ENCODE measurements around the gene LRRC63. TPM values are rescaled to one million over a fixed set of nuclear protein-coding genes. Genes with fewer than 3 reads are reported as not detected.

The LRRC63 gene
- total and polyA plus RNA-seq, 2 donors = 0.46 to 1.2 TPM

- Histone ChIP-seq H3K27me3 (ENCODE audit: control insufficient read depth in 2 of 2, insufficient read depth in 1 of 2, low read length in 1 of 2) (no peaks in the 10 kb centered on the region), H3K4me3 (ENCODE audit: low read length in 2 of 2) (no peak overlapping the region), H3K36me3 (ENCODE audit: control insufficient read depth in 2 of 2, insufficient read depth in 2 of 2, low read length in 1 of 2) (no peaks in the 10 kb centered on the region), H3K27ac (ENCODE audit: low read depth in 1 of 2, low read length in 1 of 2) (peak overlapping the region in 1 of 2 donors; percentile 83), H3K9me3 (ENCODE audit: control insufficient read depth in 2 of 2, insufficient read depth in 1 of 2, low read length in 1 of 2) (peaks cover 0 to 8% of the 10 kb centered on the region in 2 donors), H3K4me1 (ENCODE audit: control insufficient read depth in 2 of 2, insufficient read depth in 2 of 2, low read length in 2 of 2) (peaks cover 6 to 9% of the 10 kb centered on the region in 2 donors)
- no peak for DNase-seq (ENCODE audit: low read depth in 6 of 9, low spot score in 9 of 9)
- 98% methylated on average over 3 of the region's 3 CpGs for WGBS
Observed at GRCh38 chr13:46304546-46304945, 92.8 kb downstream of the LRRC63 start.

- 94% methylated on average over 1 of the region's 1 CpG for WGBS
- Histone ChIP-seq H3K36me3 (ENCODE audit: control insufficient read depth in 2 of 2, insufficient read depth in 2 of 2, low read length in 1 of 2) (no peaks in the 10 kb centered on the region), H3K9me3 (ENCODE audit: control insufficient read depth in 2 of 2, insufficient read depth in 1 of 2, low read length in 1 of 2) (peaks cover 0 to 3% of the 10 kb centered on the region in 2 donors), H3K4me3 (ENCODE audit: low read length in 2 of 2) (no peak overlapping the region), H3K27ac (ENCODE audit: low read depth in 1 of 2, low read length in 1 of 2) (no peak overlapping the region), H3K4me1 (ENCODE audit: control insufficient read depth in 2 of 2, insufficient read depth in 2 of 2, low read length in 2 of 2) (peaks cover 6 to 9% of the 10 kb centered on the region in 2 donors), H3K27me3 (ENCODE audit: control insufficient read depth in 2 of 2, insufficient read depth in 1 of 2, low read length in 1 of 2) (no peaks in the 10 kb centered on the region)
- no peak for DNase-seq (ENCODE audit: low read depth in 6 of 9, low spot score in 9 of 9)
Observed at GRCh38 chr13:46307554-46307953, 95.8 kb downstream of the LRRC63 start.

GRCh38 chr13:46310066-46310465, 98.3 kb downstream of the LRRC63 start:
- Histone ChIP-seq H3K27ac (ENCODE audit: low read depth in 1 of 2, low read length in 1 of 2) (no peak overlapping the region), H3K36me3 (ENCODE audit: control insufficient read depth in 2 of 2, insufficient read depth in 2 of 2, low read length in 1 of 2) (no peaks in the 10 kb centered on the region), H3K27me3 (ENCODE audit: control insufficient read depth in 2 of 2, insufficient read depth in 1 of 2, low read length in 1 of 2) (no peaks in the 10 kb centered on the region), H3K4me3 (ENCODE audit: low read length in 2 of 2) (no peak overlapping the region), H3K9me3 (ENCODE audit: control insufficient read depth in 2 of 2, insufficient read depth in 1 of 2, low read length in 1 of 2) (peaks cover 0 to 3% of the 10 kb centered on the region in 2 donors), H3K4me1 (ENCODE audit: control insufficient read depth in 2 of 2, insufficient read depth in 2 of 2, low read length in 2 of 2) (peaks cover 0 to 2% of the 10 kb centered on the region in 2 donors)
- WGBS = 97% methylated on average over 1 of the region's 1 CpG
- DNase-seq (ENCODE audit: low read depth in 6 of 9, low spot score in 9 of 9) = no peak

GRCh38 chr13:46311217-46311616, 99.5 kb downstream of the LRRC63 start:
- Histone ChIP-seq H3K27me3 (ENCODE audit: control insufficient read depth in 2 of 2, insufficient read depth in 1 of 2, low read length in 1 of 2) (no peaks in the 10 kb centered on the region), H3K36me3 (ENCODE audit: control insufficient read depth in 2 of 2, insufficient read depth in 2 of 2, low read length in 1 of 2) (no peaks in the 10 kb centered on the region), H3K4me1 (ENCODE audit: control insufficient read depth in 2 of 2, insufficient read depth in 2 of 2, low read length in 2 of 2) (peaks cover 2 to 3% of the 10 kb centered on the region in 2 donors), H3K27ac (ENCODE audit: low read depth in 1 of 2, low read length in 1 of 2) (no peak overlapping the region), H3K9me3 (ENCODE audit: control insufficient read depth in 2 of 2, insufficient read depth in 1 of 2, low read length in 1 of 2) (peaks cover 0 to 3% of the 10 kb centered on the region in 2 donors), H3K4me3 (ENCODE audit: low read length in 2 of 2) (no peak overlapping the region)
- no peak for DNase-seq (ENCODE audit: low read depth in 6 of 9, low spot score in 9 of 9)
- 98% methylated on average over 2 of the region's 2 CpGs for WGBS

- Histone ChIP-seq H3K27ac (ENCODE audit: low read depth in 1 of 2, low read length in 1 of 2) (no peak overlapping the region), H3K36me3 (ENCODE audit: control insufficient read depth in 2 of 2, insufficient read depth in 2 of 2, low read length in 1 of 2) (no peaks in the 10 kb centered on the region), H3K9me3 (ENCODE audit: control insufficient read depth in 2 of 2, insufficient read depth in 1 of 2, low read length in 1 of 2) (peaks cover 0 to 3% of the 10 kb centered on the region in 2 donors), H3K4me1 (ENCODE audit: control insufficient read depth in 2 of 2, insufficient read depth in 2 of 2, low read length in 2 of 2) (peaks cover 8 to 10% of the 10 kb centered on the region in 2 donors), H3K27me3 (ENCODE audit: control insufficient read depth in 2 of 2, insufficient read depth in 1 of 2, low read length in 1 of 2) (no peaks in the 10 kb centered on the region), H3K4me3 (ENCODE audit: low read length in 2 of 2) (no peak overlapping the region)
- DNase-seq (ENCODE audit: low read depth in 6 of 9, low spot score in 9 of 9) = no peak
- 100% methylated on average over 1 of the region's 1 CpG for WGBS
Observed at GRCh38 chr13:46313024-46313423, 101.3 kb downstream of the LRRC63 start.

DNA sequence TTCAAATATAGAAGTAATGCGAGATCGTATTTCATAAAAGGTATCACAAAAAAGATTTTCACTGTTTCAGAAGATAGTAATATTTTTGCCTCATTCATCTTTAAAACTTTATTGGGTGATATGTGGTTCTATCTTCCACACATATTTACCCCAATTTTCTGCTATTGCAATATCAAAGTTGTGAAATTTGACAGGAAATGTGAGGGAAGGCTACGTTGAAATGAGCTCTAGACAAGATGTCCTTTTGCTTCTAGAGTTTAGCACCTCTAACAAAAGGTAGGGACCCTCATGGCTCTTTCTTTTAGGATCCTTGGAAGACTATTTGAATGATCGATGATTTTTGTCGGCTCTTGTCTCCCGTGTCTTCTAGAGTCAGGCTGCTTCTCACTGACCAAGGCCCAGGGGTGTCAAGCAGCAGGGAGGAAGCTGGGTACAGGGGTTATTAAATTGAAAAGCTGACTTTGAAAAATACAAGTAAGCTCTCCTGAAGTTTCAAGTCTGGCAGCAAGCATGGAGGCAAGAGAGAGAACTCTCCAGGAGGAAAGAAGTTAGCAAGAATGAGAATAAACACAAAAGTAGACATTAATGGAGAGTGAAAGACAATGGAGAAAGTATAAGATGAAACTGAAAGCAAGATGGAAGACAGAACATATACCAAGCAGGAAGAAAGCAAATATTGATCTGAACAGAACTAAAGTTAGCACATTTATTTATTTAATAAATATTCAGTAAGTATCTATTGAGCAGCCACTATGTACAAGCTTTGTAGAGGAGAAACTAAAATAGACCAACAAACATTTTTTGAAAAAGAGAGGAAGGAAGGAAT, 101.9 kb downstream of the LRRC63 start:
- H3K4me3 ChIP-seq (ENCODE audit: low read length in 2 of 2) = no peak overlapping the region
- H3K4me1 ChIP-seq (ENCODE audit: control insufficient read depth in 2 of 2, insufficient read depth in 2 of 2, low read length in 2 of 2) = peaks cover 8 to 10% of the 10 kb centered on the region in 2 donors
- H3K9me3 ChIP-seq (ENCODE audit: control insufficient read depth in 2 of 2, insufficient read depth in 1 of 2, low read length in 1 of 2) = peaks cover 0 to 3% of the 10 kb centered on the region in 2 donors
- no peak overlapping the region for H3K27ac ChIP-seq (ENCODE audit: low read depth in 1 of 2, low read length in 1 of 2)
- H3K27me3 ChIP-seq (ENCODE audit: control insufficient read depth in 2 of 2, insufficient read depth in 1 of 2, low read length in 1 of 2) = no peaks in the 10 kb centered on the region
- WGBS = 96% methylated on average over 6 of the region's 6 CpGs
- DNase-seq (ENCODE audit: low read depth in 6 of 9, low spot score in 9 of 9) = no peak
- H3K36me3 ChIP-seq (ENCODE audit: control insufficient read depth in 2 of 2, insufficient read depth in 2 of 2, low read length in 1 of 2) = no peaks in the 10 kb centered on the region

GRCh38 chr13:46314587-46314986, 102.9 kb downstream of the LRRC63 start:
- Histone ChIP-seq H3K27me3 (ENCODE audit: control insufficient read depth in 2 of 2, insufficient read depth in 1 of 2, low read length in 1 of 2) (no peaks in the 10 kb centered on the region), H3K9me3 (ENCODE audit: control insufficient read depth in 2 of 2, insufficient read depth in 1 of 2, low read length in 1 of 2) (peaks cover 0 to 3% of the 10 kb centered on the region in 2 donors), H3K36me3 (ENCODE audit: control insufficient read depth in 2 of 2, insufficient read depth in 2 of 2, low read length in 1 of 2) (no peaks in the 10 kb centered on the region), H3K4me1 (ENCODE audit: control insufficient read depth in 2 of 2, insufficient read depth in 2 of 2, low read length in 2 of 2) (peaks cover 8 to 10% of the 10 kb centered on the region in 2 donors), H3K27ac (ENCODE audit: low read depth in 1 of 2, low read length in 1 of 2) (no peak overlapping the region), H3K4me3 (ENCODE audit: low read length in 2 of 2) (no peak overlapping the region)
- 100% methylated on average over 1 of the region's 1 CpG for WGBS
- no peak for DNase-seq (ENCODE audit: low read depth in 6 of 9, low spot score in 9 of 9)

DNA sequence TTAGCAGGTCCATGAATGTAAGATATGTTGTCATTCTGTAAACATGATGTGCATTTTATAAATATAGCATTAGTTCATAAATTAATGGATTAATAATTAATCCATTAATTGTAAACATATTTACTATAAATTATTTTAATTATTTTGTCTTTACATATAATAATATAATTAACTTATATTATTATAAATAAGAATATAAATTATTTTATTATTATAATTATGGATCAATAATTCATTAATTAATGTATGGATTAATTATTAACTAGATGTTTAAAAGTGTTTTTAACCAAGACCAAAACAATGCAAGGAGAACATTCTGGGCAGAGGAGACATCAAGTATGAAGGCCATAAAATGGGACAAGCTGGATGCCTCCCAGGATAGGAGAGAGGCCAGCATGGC, 103.3 kb downstream of the LRRC63 start:
- Histone ChIP-seq H3K4me1 (ENCODE audit: control insufficient read depth in 2 of 2, insufficient read depth in 2 of 2, low read length in 2 of 2) (peaks cover 8 to 10% of the 10 kb centered on the region in 2 donors), H3K4me3 (ENCODE audit: low read length in 2 of 2) (no peak overlapping the region), H3K36me3 (ENCODE audit: control insufficient read depth in 2 of 2, insufficient read depth in 2 of 2, low read length in 1 of 2) (no peaks in the 10 kb centered on the region), H3K27me3 (ENCODE audit: control insufficient read depth in 2 of 2, insufficient read depth in 1 of 2, low read length in 1 of 2) (no peaks in the 10 kb centered on the region), H3K27ac (ENCODE audit: low read depth in 1 of 2, low read length in 1 of 2) (no peak overlapping the region), H3K9me3 (ENCODE audit: control insufficient read depth in 2 of 2, insufficient read depth in 1 of 2, low read length in 1 of 2) (peaks cover 0 to 3% of the 10 kb centered on the region in 2 donors)
- DNase-seq (ENCODE audit: low read depth in 6 of 9, low spot score in 9 of 9) = no peak

- Histone ChIP-seq H3K27me3 (ENCODE audit: control insufficient read depth in 2 of 2, insufficient read depth in 1 of 2, low read length in 1 of 2) (no peaks in the 10 kb centered on the region), H3K36me3 (ENCODE audit: control insufficient read depth in 2 of 2, insufficient read depth in 2 of 2, low read length in 1 of 2) (no peaks in the 10 kb centered on the region), H3K27ac (ENCODE audit: low read depth in 1 of 2, low read length in 1 of 2) (no peak overlapping the region), H3K4me1 (ENCODE audit: control insufficient read depth in 2 of 2, insufficient read depth in 2 of 2, low read length in 2 of 2) (peaks cover 10 to 11% of the 10 kb centered on the region in 2 donors), H3K4me3 (ENCODE audit: low read length in 2 of 2) (no peak overlapping the region), H3K9me3 (ENCODE audit: control insufficient read depth in 2 of 2, insufficient read depth in 1 of 2, low read length in 1 of 2) (peaks cover 0 to 3% of the 10 kb centered on the region in 2 donors)
- no peak for DNase-seq (ENCODE audit: low read depth in 6 of 9, low spot score in 9 of 9)
- WGBS = 94% methylated on average over 6 of the region's 6 CpGs
Observed at GRCh38 chr13:46315491-46316075, 103.9 kb downstream of the LRRC63 start.

Measured in thymus (tissue), 11 donors.